Measurements from ENCODE around the gene RREB1. TPM values are rescaled to one million over a fixed set of nuclear protein-coding genes. Genes with fewer than 3 reads are reported as not detected.

RREB1 gene
- total RNA-seq, 1 experiment from 2014 or later = 30.7 TPM

- in situ Hi-C loops (cut with HindIII; ENCODE audit: low pct_unique_long_range_greater_than_20kb, low sequenced_read_pairs) = no loop called here
- ChIA-PET POLR2A (no interaction called here), CTCF (no interaction called here)
- no TSS peak for BruUV-seq (replicated peaks)
- H3K4me1 ChIP-seq (ENCODE audit: control insufficient read depth, insufficient read depth, low read length) = no peaks in the 10 kb centered on the region
- H3K27ac ChIP-seq (ENCODE audit: low read length) = no peak overlapping the region
- H3K4me3 ChIP-seq (ENCODE audit: low read depth in 2 of 2, low read length in 2 of 2) = no peak overlapping the region
- no peaks in the 10 kb centered on the region for H3K9me3 ChIP-seq (ENCODE audit: control insufficient read depth, insufficient read depth, low read depth, low read length)
- intact Hi-C loops (cut with micrococcal nuclease; ENCODE audit: unreplicated experiment) = no loop called here
- no peaks in the 10 kb centered on the region for H3K27me3 ChIP-seq (ENCODE audit: control insufficient read depth, insufficient read depth, low read length)
- H3K36me3 ChIP-seq (ENCODE audit: control insufficient read depth, insufficient read depth, low read length) = no peaks in the 10 kb centered on the region; the same call in 1 of the 2 replicates
- TF ChIP-seq POLR2AphosphoS5 (IDR thresholded peaks at IDR 0.05; ENCODE audit: low read depth, low read length) (no peak), SIN3A (IDR thresholded peaks at IDR 0.05; ENCODE audit: borderline replicate concordance, insufficient read depth, low read depth, low read length) (no peak), TCF7L2 (IDR thresholded peaks at IDR 0.05; ENCODE audit: low read depth, low read length) (no peak), REST (IDR thresholded peaks at IDR 0.05; ENCODE audit: insufficient read depth in 1 of 2, low read depth in 2 of 2, low read length in 1 of 2) (no peak), CTCF (IDR thresholded peaks at IDR 0.05) (no peak)
- ATAC-seq = no peak
- DNase-seq (ENCODE audit: low read depth, low spot score) = no peak
These were observed 91.4 kb downstream of the RREB1 start for GRCh38 chr6:7198833-7199800.

GRCh38 chr6:7200598-7201443 is 93.1 kb downstream of the RREB1 start:
- Histone ChIP-seq H3K36me3 (ENCODE audit: control insufficient read depth, insufficient read depth, low read length) (no peaks in the 10 kb centered on the region; the same call in 1 of the 2 replicates), H3K9me3 (ENCODE audit: control insufficient read depth, insufficient read depth, low read depth, low read length) (no peaks in the 10 kb centered on the region), H3K4me3 (ENCODE audit: low read depth in 2 of 2, low read length in 2 of 2) (no peak overlapping the region), H3K27me3 (ENCODE audit: control insufficient read depth, insufficient read depth, low read length) (no peaks in the 10 kb centered on the region), H3K4me1 (ENCODE audit: control insufficient read depth, insufficient read depth, low read length) (no peaks in the 10 kb centered on the region), H3K27ac (ENCODE audit: low read length) (no peak overlapping the region)
- BruUV-seq (replicated peaks) = no TSS peak
- POLR2A ChIA-PET = no interaction called here
- intact Hi-C loops (cut with micrococcal nuclease; ENCODE audit: unreplicated experiment) (no loop called here), in situ Hi-C loops (cut with HindIII; ENCODE audit: low pct_unique_long_range_greater_than_20kb, low sequenced_read_pairs) (no loop called here)
- ATAC-seq (no peak), DNase-seq (ENCODE audit: low read depth, low spot score) (no peak)
- no peak for TF ChIP-seq TCF7L2 (IDR thresholded peaks at IDR 0.05; ENCODE audit: low read depth, low read length)
- TF ChIP-seq CTCF (IDR thresholded peaks at IDR 0.05) = no peak
- no peak for TF ChIP-seq SIN3A (IDR thresholded peaks at IDR 0.05; ENCODE audit: borderline replicate concordance, insufficient read depth, low read depth, low read length)
- no peak for TF ChIP-seq POLR2AphosphoS5 (IDR thresholded peaks at IDR 0.05; ENCODE audit: low read depth, low read length)
- TF ChIP-seq REST (IDR thresholded peaks at IDR 0.05; ENCODE audit: insufficient read depth in 1 of 2, low read depth in 2 of 2, low read length in 1 of 2) = no peak
- CTCF ChIA-PET = no interaction called here
